SW480 (cell line): ENCODE measurements around the gene CD44.
"Not testable (repeated sequence)": the region's sequence is repeated elsewhere in the genome, so short reads cannot be mapped to it uniquely, and the experiment has no call there.

Experiments used
- DNase-seq: peaks from one replicate; pipeline ENCODE4 v3.0.0-alpha.2; 2016; ENCODE audit warnings: low spot score

CD44 gene

GRCh38 chr11:35138943-35139721 lies at the start of gene CD44:
TSS of gene CD44 (plus strand) at chr11:35139171. CDS start at chr11:35139304, 133 bp downstream.
- DNase-seq: peak; percentile 73

GRCh38 chr11:35089666-35090065 lies 49.3 kb upstream of the CD44 start:
- no peak for DNase-seq

GRCh38 chr11:35090125-35090524 lies 48.8 kb upstream of the CD44 start:
- no peak for DNase-seq

- DNase-seq: not testable (repeated sequence)
These were observed 48.0 kb upstream of the CD44 start for GRCh38 chr11:35090991-35091390.

GRCh38 chr11:35096723-35097122 lies 42.2 kb upstream of the CD44 start:
- DNase-seq: no peak

GRCh38 chr11:35097814-35098455 lies 41.0 kb upstream of the CD44 start:
- no peak for DNase-seq

GRCh38 chr11:35098855-35099254 lies 40.1 kb upstream of the CD44 start:
- no peak for DNase-seq

GRCh38 chr11:35099278-35100012 lies 39.5 kb upstream of the CD44 start:
- peak; percentile 18 for DNase-seq

GRCh38 chr11:35100013-35100383 lies 39.0 kb upstream of the CD44 start:
- no peak for DNase-seq

GRCh38 chr11:35101223-35101622 lies 37.7 kb upstream of the CD44 start:
- no peak for DNase-seq

- no peak for DNase-seq
These were observed 36.7 kb upstream of the CD44 start for GRCh38 chr11:35102267-35102666.

GRCh38 chr11:35103366-35104208 lies 35.4 kb upstream of the CD44 start:
- peak; percentile 39 for DNase-seq

- DNase-seq: no peak
These were observed 34.3 kb upstream of the CD44 start for GRCh38 chr11:35104655-35105054.

GRCh38 chr11:35105319-35106079 lies 33.5 kb upstream of the CD44 start:
- DNase-seq: no peak

- DNase-seq: no peak
These were observed 32.4 kb upstream of the CD44 start for GRCh38 chr11:35106595-35106994.

GRCh38 chr11:35107861-35108260 lies 31.1 kb upstream of the CD44 start:
- DNase-seq: no peak

GRCh38 chr11:35108336-35108735 lies 30.6 kb upstream of the CD44 start:
- DNase-seq: not testable (repeated sequence)

- no peak for DNase-seq
These were observed 29.9 kb upstream of the CD44 start for GRCh38 chr11:35109041-35109440.

- DNase-seq: no peak
These were observed 29.1 kb upstream of the CD44 start for GRCh38 chr11:35109827-35110226.

GRCh38 chr11:35111161-35112055 lies 27.6 kb upstream of the CD44 start:
- DNase-seq: peak; percentile 63
